Daoy (cell line): Measurements from ENCODE around the gene ALDOA. TPM values are rescaled to one million over a fixed set of nuclear protein-coding genes. Genes with fewer than 3 reads are reported as not detected.
"Not testable (repeated sequence)": the region's sequence is repeated elsewhere in the genome, so short reads cannot be mapped to it uniquely, and the experiment has no call there.

Experiments used
- DNase-seq: peaks from one replicate; pipeline ENCODE4 v3.0.0-alpha.2; 2015; ENCODE audit warnings: low read depth
- total RNA-seq: library from RNA; depleted of rRNA; stranded (reverse); fragments of >200 nt; shearing (Covaris generic); gene quantifications from 2 replicates; pipeline ENCODE4 v1.2.3, GENCODE V29; 2014; rRNA removed

ALDOA gene
- 781 and 887 TPM in 2 replicates for total RNA-seq

- DNase-seq = peak; percentile 99
Measured at GRCh38 chr16:30065102-30065942, at the start of gene ALDOA. Gene ALDOA, plus strand, starts transcription at chr16:30065760. Its CDS starts 1,138 bp downstream, at chr16:30066898.

GRCh38 chr16:30016555-30017276 lies 48.8 kb upstream of the ALDOA start:
- no peak for DNase-seq

GRCh38 chr16:30017277-30017656 lies 48.3 kb upstream of the ALDOA start:
- DNase-seq = no peak

- not testable (repeated sequence) for DNase-seq
Measured at GRCh38 chr16:30017937-30018336, 47.6 kb upstream of the ALDOA start.

GRCh38 chr16:30018731-30019158 lies 46.8 kb upstream of the ALDOA start:
- DNase-seq = peak; percentile 55

GRCh38 chr16:30022887-30023286 lies 42.7 kb upstream of the ALDOA start, which contains the start of gene C16orf92:
Gene C16orf92, plus strand, starts transcription at chr16:30023198. Its CDS starts 143 bp downstream, at chr16:30023341.
- no peak for DNase-seq

- no peak for DNase-seq
Measured at GRCh38 chr16:30023586-30023985, 42.0 kb upstream of the ALDOA start.

- DNase-seq = no peak
Measured at GRCh38 chr16:30024451-30024850, 41.1 kb upstream of the ALDOA start.

- no peak for DNase-seq
Measured at GRCh38 chr16:30025156-30025555, 40.4 kb upstream of the ALDOA start.

GRCh38 chr16:30025574-30025973 lies 40.0 kb upstream of the ALDOA start:
- no peak for DNase-seq

- no peak for DNase-seq
Measured at GRCh38 chr16:30026449-30026848, 39.1 kb upstream of the ALDOA start.

- no peak for DNase-seq
Measured at GRCh38 chr16:30027588-30028437, 37.7 kb upstream of the ALDOA start.

GRCh38 chr16:30028438-30029076 lies 37.0 kb upstream of the ALDOA start:
- DNase-seq = no peak

GRCh38 chr16:30030011-30030685 lies 35.4 kb upstream of the ALDOA start:
- no peak for DNase-seq

GRCh38 chr16:30030841-30031413 lies 34.6 kb upstream of the ALDOA start, which contains the start of gene TLCD3B:
Gene TLCD3B, minus strand, starts transcription at chr16:30031271. Its CDS starts 744 bp downstream, at chr16:30030527.
- DNase-seq = no peak

- no peak for DNase-seq
Measured at GRCh38 chr16:30031477-30031918, 34.1 kb upstream of the ALDOA start.

- peak; percentile 71 for DNase-seq
Measured at GRCh38 chr16:30032083-30032819, 33.3 kb upstream of the ALDOA start.

- DNase-seq = no peak
Measured at GRCh38 chr16:30033270-30033669, 32.3 kb upstream of the ALDOA start.

GRCh38 chr16:30040221-30040620 lies 25.3 kb upstream of the ALDOA start:
- DNase-seq = no peak
